Middle frontal gyrus (tissue), 1 donor: Measurements from ENCODE around the gene FAM124A.

ENCODE experiments used
- DNase-seq: peaks from one replicate; pipeline ENCODE4 v3.0.0-alpha.2; 2015; ENCODE audit warnings: low spot score; ENCODE audit errors: extremely low spot score

The FAM124A gene

GRCh38 chr13:51333421-51333820 is 111.2 kb downstream of the FAM124A start:
- no peak for DNase-seq

DNA sequence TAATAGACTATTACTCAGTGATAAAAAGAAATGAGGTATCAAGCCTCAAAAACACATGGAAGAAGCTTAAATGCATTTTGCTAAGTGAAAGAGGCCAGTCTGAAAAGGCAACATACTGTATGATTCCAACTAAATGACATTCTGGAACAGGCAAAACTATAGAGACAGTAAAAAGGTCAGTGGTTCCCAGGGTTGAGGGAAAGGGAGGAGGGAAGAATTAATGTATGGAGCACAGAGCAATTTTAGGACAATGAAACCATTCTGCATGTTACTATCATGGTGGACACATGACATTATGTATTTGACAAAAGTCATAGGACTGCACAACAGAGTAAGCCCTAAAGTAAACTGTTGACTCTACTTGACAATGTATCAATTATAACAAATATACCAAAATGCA is 111.6 kb downstream of the FAM124A start:
- DNase-seq: no peak
